Measurements from ENCODE around the gene CPN2. TPM values are rescaled to one million over a fixed set of nuclear protein-coding genes. Genes with fewer than 3 reads are reported as not detected.

CPN2 gene
- total RNA-seq, 1 experiment from 2014 or later, result not detected

- H3K4me2 ChIP-seq (ENCODE audit: insufficient read depth, insufficient read length, low read length), result no peak overlapping the region
- no peaks in the 10 kb centered on the region for H3K79me2 ChIP-seq (ENCODE audit: insufficient read depth, low read length)
- no peaks in the 10 kb centered on the region for H3K27me3 ChIP-seq (ENCODE audit: insufficient read depth, low read length)
- WGBS (ENCODE audit: extremely low coverage, insufficient read length, low lambda C conversion rate), result no CpG with 5 or more reads among the region's 6 CpGs
- no peak overlapping the region for H4K91ac ChIP-seq (ENCODE audit: insufficient read length, low read depth, low read length)
- DNase-seq, result no peak
- H2AK5ac ChIP-seq (ENCODE audit: insufficient read length, low read length), result no peak overlapping the region
- H3K18ac ChIP-seq (ENCODE audit: insufficient read length, low read depth, low read length), result no peak overlapping the region
- no peak overlapping the region for H2BK12ac ChIP-seq (ENCODE audit: insufficient read length, low read depth, low read length)
- Mint-ChIP-seq H3K9me3 (peaks cover 6 to 8% of the 10 kb centered on the region in 2 experiments), H3K27ac (no peak overlapping the region), H3K4me3 (no peak overlapping the region), H3K27me3 (ENCODE audit: low read depth) (peaks cover 4% of the 10 kb centered on the region; the same call in 1 of the 2 replicates), H3K4me1 (peaks cover 28 to 36% of the 10 kb centered on the region in 2 experiments), H3K36me3 (ENCODE audit: insufficient read depth in 1 of 3, low read depth in 3 of 3) (peaks cover 0 to 10% (median 0%) of the 10 kb centered on the region in 3 experiments; a peak in 4 of 7 replicates)
- no peaks in the 10 kb centered on the region for H3K79me1 ChIP-seq (ENCODE audit: insufficient read depth, low read depth, low read length, poor library complexity, severe bottlenecking)
- no peak overlapping the region for H3K4ac ChIP-seq (ENCODE audit: low read depth, low read length)
- H2BK15ac ChIP-seq (ENCODE audit: low read depth, low read length), result no peak overlapping the region
- H3K4me1 ChIP-seq (ENCODE audit: insufficient read depth, low read length), result no peaks in the 10 kb centered on the region
- no peak overlapping the region for H3K23ac ChIP-seq (ENCODE audit: insufficient read length, low read depth, low read length)
- H2AFZ ChIP-seq (ENCODE audit: low read length), result no peak overlapping the region
- no peak overlapping the region for H3K14ac ChIP-seq (ENCODE audit: insufficient read depth, low read length)
- no peak overlapping the region for H3K56ac ChIP-seq (ENCODE audit: insufficient read length, low read depth, low read length)
- H4K8ac ChIP-seq (replicated peaks; ENCODE audit: insufficient read length, low read depth, low read length), result no peak overlapping the region
- H2BK120ac ChIP-seq (ENCODE audit: low read depth, low read length, poor library complexity, severe bottlenecking), result no peak overlapping the region
- TF ChIP-seq CTCF (conservative IDR thresholded peaks at IDR 0.05), result no peak
- no peaks in the 10 kb centered on the region for H4K20me1 ChIP-seq (ENCODE audit: control insufficient read depth, insufficient read depth, insufficient read length)
- no peak overlapping the region for H2BK5ac ChIP-seq (ENCODE audit: insufficient read length, low read length)
- no peak overlapping the region for H3K27ac ChIP-seq (ENCODE audit: insufficient read length, low read depth, low read length)
- no peaks in the 10 kb centered on the region for H3K9me3 ChIP-seq (ENCODE audit: control insufficient read depth, low read depth, low read length)
- H3T11ph ChIP-seq (ENCODE audit: low read length), result no peak overlapping the region
- no peaks in the 10 kb centered on the region for H3K23me2 ChIP-seq (ENCODE audit: insufficient read length, low read depth, low read length, poor library complexity, severe bottlenecking)
- H3K9ac ChIP-seq (ENCODE audit: extremely low read depth, insufficient read length, low read length), result no peak overlapping the region
- no peak overlapping the region for H4K5ac ChIP-seq (ENCODE audit: insufficient read length, low read depth, low read length)
- H2BK20ac ChIP-seq (ENCODE audit: low read depth, low read length, poor library complexity, severe bottlenecking), result no peak overlapping the region
These were observed 36.1 kb upstream of the CPN2 start for GRCh38 chr3:194387276-194387675.

All from H9 (cell line).